GM12873 (cell line): ENCODE measurements around the gene SECISBP2.

ENCODE experiments used
- CTCF ChIP-seq: IDR thresholded peaks from 2 replicates; pipeline ENCODE4 v1.5.1; 2012; ENCODE audit warnings: low read depth, mild to moderate bottlenecking, moderate library complexity, low read length, control low read depth; ENCODE audit not compliant: insufficient read depth; ENCODE audit errors: missing control alignments

The SECISBP2 gene

DNA sequence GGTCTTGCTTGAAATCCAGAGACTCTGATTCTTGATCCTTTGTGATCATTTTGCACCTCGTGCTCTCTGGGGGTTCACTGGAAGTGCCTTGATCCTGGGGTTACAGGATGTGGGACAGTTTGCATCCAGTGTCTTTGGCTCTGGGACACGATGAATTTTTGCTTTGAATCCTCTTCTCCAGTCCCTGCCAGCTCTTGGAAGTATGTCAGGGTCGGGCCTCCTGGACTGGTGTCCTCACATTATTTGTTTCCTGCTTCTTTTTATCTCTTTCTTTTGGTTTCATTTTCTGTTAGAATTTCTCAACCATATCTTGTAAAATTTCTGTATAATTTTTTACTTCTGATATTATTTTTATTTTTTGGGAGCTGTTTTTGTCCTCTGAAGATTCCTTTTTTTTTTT, 34.2 kb downstream of the SECISBP2 start:
- no peak for TF ChIP-seq CTCF

- no peak for TF ChIP-seq CTCF
These were observed 34.8 kb downstream of the SECISBP2 start for GRCh38 chr9:89352874-89353649.

DNA sequence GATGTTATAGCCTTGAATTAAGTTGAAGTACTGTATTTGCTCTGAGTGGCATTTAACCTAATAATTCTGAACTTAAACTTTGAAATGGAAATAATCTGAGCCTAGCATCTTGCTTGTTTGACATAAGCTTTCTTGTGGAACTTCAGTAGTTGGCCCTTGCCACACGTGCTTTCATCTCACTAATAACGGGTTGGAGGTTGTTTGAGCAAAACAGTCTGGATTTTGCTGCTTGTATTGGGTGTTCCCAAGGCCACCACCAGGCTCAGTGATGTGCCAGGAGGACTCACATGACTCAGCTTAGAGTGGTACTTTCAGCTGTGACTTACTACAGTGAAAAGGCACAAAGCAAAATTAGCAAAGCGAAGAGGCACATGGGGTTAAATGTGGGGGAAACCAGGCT, 35.7 kb downstream of the SECISBP2 start:
- no peak for TF ChIP-seq CTCF

DNA sequence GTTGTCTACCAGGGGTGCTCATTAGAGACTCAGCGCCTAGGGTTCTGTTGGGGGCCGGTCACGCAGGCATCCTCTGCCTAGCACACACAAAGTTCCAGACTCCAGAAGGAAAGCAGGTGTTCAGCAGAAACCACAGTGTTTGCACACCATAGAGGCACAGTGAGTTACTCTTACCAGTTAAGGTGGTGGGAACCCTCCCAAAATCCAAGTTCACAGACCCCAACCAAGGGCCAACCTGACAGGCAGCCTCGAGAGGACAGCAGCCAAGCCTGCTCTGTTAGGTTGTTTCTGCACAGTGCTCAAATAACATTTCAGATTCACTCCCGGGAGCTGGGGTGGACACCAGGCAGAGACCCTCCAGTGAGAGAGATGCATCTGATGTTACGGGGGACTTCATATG, 36.2 kb downstream of the SECISBP2 start:
- no peak for TF ChIP-seq CTCF

DNA sequence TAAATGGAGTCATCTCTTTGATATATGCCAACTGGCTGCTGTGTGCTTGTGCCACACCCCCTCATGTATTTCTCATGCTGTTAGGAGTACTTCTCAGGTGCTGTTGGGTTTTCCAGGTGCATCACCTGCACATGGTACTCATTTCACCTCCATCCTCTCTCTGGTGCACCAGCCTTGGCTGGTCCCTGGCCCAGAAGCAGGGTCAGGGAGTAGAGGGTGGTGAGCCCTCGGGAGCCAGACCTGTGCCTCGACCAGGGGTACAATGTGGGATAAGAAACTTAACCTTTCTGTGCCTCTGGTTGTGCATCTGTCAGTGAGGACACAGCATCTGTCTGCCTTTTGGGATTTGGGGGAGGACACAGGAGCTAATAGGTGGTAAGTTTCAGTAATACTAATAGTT, 38.5 kb downstream of the SECISBP2 start:
- no peak for TF ChIP-seq CTCF

DNA sequence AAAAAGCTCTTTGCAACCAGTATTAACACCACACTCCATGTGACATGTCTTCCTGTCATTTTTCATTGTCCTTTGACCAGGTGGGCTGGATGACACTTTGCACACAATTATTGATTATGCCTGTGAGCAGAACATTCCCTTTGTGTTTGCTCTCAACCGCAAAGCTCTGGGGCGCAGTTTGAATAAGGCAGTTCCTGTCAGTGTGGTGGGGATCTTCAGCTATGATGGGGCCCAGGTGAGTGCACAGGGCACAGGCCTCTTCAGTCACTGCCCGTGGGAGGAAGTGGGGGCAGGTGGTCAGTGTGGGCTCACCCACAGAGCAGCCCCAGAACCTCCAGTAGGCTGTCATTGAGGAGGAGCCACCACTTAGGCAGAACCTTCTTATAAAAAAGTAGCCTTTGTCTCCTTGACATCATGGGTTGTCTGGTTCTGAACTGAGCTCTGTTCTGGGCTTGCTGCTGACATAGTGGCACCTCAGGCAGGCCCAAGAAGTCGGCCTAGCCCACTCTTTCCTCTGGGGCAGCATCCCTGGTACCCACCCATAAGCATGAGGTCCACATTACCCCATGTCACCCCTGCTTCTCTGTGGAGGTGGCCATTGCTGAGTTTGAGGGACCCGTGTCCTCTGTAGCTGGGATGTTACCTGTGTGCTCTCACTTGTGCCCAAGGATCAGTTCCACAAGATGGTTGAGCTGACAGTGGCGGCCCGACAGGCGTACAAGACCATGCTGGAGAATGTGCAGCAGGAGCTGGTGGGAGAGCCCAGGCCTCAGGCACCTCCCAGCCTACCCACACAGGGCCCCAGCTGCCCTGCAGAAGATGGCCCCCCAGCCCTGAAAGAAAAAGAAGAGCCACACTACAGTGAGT, 39.3 kb downstream of the SECISBP2 start:
- no peak for TF ChIP-seq CTCF

DNA sequence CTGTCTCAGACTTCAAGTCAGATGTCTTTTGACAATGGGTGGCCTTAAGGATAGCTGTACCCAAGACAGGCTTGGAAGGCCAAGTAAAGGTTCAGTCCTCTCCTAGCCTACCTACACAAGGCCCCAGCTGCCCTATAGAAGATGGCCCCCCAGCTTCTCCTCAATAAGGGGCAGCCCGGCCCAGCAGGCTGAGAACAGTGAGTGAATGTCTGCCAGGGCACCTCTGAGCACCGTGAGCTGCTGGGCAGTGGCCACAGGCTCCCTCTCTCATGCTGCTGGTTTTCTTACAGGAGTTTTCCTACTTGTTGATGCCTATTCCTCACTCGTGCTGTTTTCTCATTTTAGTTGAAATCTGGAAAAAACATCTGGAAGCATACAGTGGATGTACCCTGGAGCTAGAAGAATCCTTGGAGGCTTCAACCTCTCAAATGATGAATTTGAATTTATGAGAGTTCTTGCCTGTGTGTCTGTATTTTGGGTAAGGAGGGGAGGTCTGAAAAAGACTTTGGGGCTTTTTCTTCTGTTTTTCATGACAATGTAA, 40.1 kb downstream of the SECISBP2 start:
- TF ChIP-seq CTCF, result no peak
